AG09309 (cell line): Measurements from ENCODE around the gene ZNF267.
A peak's percentile ranks its signal among the peaks of the same experiment; 100 is the strongest.
"Not testable (repeated sequence)": the region's sequence is repeated elsewhere in the genome, so short reads cannot be mapped to it uniquely, and the experiment has no call there.

Source experiments
- DNase-seq: peaks from one replicate; pipeline ENCODE4 v3.0.0-alpha.2; 2010; ENCODE audit warnings: low read depth
- H3K4me3 ChIP-seq: 2 replicates; pipeline ENCODE4 v1.5.1; 2011; ENCODE audit warnings: mild to moderate bottlenecking, low read depth, low read length, moderate library complexity; ENCODE audit not compliant: control insufficient read depth
- CTCF ChIP-seq: IDR thresholded peaks from 2 replicates; pipeline ENCODE4 v1.5.1; 2011; ENCODE audit warnings: mild to moderate bottlenecking, low read depth, low read length, inconsistent platforms; ENCODE audit not compliant: insufficient read depth, control insufficient read depth; ENCODE audit errors: missing control alignments

Gene ZNF267

GRCh38 chr16:31873556-31874365 is at the start of gene ZNF267:
TSS of gene ZNF267 (plus strand) at chr16:31873807. CDS start at chr16:31873967, 160 bp downstream.
- no peak for TF ChIP-seq CTCF
- peak; percentile 50 for DNase-seq
- peak within 1 kb of the TSS; percentile 92 for H3K4me3 ChIP-seq

GRCh38 chr16:31833047-31833446 is 40.6 kb upstream of the ZNF267 start:
- TF ChIP-seq CTCF = no peak
- no peak for DNase-seq
- H3K4me3 ChIP-seq = no peak overlapping the region

GRCh38 chr16:31836396-31836795 is 37.2 kb upstream of the ZNF267 start:
- not testable (repeated sequence) for H3K4me3 ChIP-seq, DNase-seq

- no peak overlapping the region for H3K4me3 ChIP-seq
- no peak for DNase-seq
- TF ChIP-seq CTCF = no peak
These were observed 30.7 kb upstream of the ZNF267 start for GRCh38 chr16:31842864-31843263.

- DNase-seq, H3K4me3 ChIP-seq: not testable (repeated sequence)
These were observed 25.0 kb upstream of the ZNF267 start for GRCh38 chr16:31848572-31848971.

GRCh38 chr16:31853291-31853690 is 20.3 kb upstream of the ZNF267 start:
- no peak overlapping the region for H3K4me3 ChIP-seq
- no peak for TF ChIP-seq CTCF
- DNase-seq = no peak

GRCh38 chr16:31860508-31860907 is 13.1 kb upstream of the ZNF267 start:
- no peak for DNase-seq
- TF ChIP-seq CTCF = no peak
- no peak overlapping the region for H3K4me3 ChIP-seq

GRCh38 chr16:31861455-31861854 is 12.2 kb upstream of the ZNF267 start:
- no peak for TF ChIP-seq CTCF
- DNase-seq = no peak
- H3K4me3 ChIP-seq = no peak overlapping the region
